ENCODE results near the gene C1QTNF6.

Gene C1QTNF6

DNA sequence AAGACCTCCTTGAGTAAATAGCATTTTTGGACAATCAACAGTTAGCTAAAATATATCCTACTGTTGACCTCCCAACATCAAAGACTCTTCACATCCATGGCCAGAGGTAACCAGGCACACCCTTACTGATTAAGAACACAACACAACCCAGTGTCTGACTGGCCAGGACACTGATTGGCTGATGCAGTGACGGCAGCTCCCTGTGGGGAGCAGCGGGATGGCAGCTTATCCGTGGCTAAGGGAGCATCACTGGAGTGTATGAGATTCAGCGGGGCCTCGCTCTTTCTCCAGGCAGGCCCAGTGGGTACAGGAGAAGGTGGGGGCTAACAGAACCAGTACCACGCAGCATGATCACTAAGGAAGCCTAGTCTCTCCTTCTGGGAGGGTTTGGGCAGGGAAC lies 28.0 kb downstream of the C1QTNF6 start:
- DNase-seq, result no peak

DNA sequence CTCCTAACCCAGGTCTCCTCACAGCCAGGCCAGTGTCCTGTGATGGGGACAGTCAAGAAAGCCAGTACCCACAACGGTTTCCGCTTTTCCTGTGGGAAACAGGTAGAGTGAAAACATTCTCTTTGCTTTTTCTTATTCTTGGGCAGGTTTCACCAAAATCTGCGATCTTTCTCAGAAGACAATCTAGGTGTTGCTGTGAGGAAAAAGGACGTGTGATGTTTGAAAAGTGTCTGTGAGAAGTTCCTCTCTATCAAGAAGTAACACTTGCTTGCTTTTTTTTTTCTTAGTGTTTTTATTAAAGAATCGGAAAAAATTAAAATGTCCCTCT lies 29.1 kb downstream of the C1QTNF6 start:
- no peak for DNase-seq

GRCh38 chr22:37157516-37158285 lies 30.3 kb downstream of the C1QTNF6 start:
- DNase-seq, result no peak

GRCh38 chr22:37156686-37157435 lies 31.2 kb downstream of the C1QTNF6 start:
- DNase-seq, result no peak

GRCh38 chr22:37155971-37156370 lies 32.1 kb downstream of the C1QTNF6 start:
- no peak for DNase-seq

DNA sequence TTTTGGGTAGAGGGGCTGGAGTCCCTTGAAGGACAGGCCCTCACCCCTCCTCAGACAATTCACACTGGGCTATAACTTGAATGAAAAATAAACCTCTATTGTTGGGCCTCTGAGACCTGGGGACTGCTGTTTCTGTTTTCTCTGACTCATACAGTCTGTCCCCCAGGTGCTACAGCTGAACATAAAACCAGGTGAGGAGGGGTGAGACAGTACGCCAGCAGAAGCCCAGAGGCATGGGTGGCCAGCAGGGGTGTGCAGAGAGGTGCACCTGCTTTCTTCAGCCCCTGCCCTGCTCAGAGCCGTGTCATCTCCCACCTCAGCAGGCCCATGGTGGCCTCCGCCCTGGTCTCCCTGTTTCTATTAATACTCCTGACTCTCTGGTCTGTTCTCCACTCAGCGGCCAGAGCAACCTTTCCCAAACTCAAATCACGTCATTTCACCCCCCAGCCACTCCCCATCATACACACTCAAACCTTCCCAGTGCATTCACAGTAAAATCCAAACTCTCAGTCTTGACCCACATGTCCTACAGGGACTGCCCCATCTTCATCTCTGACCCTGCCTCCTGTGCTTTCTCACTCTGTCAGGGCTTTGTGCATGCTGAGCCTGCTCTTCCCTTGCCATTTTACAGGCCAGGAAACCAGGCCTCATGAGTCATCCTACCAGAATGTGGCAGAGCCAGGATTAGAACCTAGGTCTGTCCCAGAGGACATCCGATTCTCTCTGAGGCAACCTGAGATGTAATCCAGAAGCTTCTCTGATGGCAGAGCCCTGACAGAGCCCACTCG lies 32.9 kb downstream of the C1QTNF6 start:
- DNase-seq, result no peak

- no peak for DNase-seq
These were observed 34.1 kb downstream of the C1QTNF6 start for GRCh38 chr22:37153901-37154300.

DNA sequence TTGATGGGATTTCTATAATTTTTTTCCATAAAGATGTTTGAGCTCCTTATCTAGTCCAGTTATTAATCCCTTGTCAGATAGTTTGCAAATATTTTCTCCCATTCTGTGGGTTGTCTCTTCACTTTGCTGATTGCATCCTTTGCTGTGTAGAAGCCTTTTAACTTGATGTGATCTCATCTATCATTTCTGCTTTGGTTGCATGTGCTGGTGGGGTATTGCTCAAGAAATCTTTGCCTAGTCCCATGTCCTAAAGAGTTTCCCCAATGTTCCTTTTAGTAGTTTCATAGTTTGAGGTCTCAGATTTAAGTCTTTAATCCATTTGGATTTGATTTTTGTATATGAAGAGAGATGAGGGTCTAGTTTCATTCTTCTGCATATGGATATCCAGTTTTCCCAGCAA lies 36.6 kb downstream of the C1QTNF6 start:
- peak; percentile 40 to 67 for DNase-seq

DNA sequence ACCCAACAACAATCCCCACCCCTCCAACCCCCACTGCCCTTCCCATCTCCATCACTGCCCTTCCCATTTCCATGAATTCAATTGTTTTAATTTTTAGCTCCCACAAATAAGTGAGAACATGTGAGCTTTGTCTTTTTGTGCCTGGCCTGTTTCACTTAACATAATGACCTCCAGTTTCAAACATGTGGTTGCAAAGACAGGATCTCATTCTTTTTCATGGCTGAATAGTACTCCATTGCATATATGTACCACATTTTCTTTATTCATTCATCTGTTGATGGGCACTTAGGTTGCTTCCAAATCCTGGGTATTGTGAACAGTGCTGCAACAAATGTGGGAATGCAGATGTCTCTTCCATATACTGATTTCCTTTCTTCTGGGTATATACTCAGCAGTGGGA lies 37.3 kb downstream of the C1QTNF6 start:
- DNase-seq, result no peak

DNA sequence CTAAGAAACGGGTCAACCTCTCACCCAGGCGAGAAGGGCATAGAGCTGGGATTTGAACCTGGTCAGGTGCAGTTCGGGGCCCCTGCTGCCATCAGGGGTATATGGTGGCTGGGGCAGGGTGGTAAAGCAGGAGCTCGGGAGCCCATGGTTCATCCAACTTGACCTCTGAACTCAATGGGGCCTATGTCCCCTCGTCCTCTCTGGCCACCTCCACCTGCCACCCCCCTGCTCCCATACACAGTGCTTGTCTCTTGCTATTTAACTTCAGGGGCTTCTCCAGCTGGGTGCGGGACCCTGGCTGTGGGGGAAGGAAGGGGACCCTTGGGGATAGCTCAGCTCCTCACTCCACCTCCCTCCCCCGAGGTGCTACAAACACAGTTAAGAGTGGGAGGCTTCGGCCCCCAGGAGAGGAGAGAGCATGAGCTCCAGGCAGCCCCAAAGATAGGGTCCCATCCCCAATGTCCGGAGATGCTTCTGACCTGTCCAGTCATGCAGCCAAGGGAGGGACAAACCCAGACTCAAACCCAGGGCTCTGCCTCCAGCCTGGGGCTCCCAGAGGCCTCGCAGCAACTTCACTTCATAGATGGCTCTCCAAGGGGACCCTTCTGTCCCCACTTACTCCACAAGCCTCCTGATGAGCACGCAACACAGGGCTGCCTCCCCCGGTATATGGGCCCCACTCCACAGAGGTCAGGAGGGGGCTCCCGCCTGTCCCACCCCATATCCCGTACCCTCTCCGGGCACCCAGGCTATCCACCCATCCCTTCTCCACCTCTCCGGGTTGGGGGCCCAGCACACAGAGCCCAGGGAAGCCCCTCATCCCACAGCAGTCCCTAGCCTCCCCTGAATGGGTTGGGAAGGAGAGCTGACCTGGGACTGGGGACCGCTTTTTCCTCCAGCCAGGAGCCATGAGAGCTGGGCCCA lies 39.0 kb downstream of the C1QTNF6 start:
- DNase-seq, result no peak

DNA sequence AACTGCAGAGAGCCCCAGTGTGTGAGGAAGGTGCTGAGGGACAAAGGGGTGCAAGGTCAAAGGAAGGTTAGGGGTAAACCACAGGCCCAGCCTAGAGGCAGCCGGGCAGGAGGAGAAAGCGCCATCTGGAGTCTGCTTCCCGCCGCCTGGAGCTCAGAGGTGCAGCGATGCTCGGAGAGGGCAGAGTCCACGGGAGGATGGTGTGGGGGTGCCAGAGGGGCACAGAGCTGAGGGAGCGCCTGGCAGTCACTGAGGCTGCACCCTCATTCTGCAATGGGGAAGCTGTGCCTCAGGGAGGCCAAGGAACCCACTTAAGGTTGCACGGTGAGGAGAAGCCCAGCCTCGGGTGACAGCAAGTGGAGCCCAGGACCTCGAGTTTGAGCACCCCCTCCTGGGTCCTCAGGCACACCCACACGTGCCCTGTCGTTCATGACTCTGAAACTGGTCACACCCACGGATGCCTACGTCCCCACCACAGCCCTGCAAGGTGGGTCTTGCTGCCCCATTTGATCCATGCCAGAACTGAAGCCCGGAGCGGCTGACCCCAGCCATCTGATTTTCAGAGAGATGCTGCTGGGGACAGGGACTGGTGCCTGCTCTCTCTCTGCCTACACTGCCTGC lies 39.9 kb downstream of the C1QTNF6 start:
- no peak for DNase-seq

DNA sequence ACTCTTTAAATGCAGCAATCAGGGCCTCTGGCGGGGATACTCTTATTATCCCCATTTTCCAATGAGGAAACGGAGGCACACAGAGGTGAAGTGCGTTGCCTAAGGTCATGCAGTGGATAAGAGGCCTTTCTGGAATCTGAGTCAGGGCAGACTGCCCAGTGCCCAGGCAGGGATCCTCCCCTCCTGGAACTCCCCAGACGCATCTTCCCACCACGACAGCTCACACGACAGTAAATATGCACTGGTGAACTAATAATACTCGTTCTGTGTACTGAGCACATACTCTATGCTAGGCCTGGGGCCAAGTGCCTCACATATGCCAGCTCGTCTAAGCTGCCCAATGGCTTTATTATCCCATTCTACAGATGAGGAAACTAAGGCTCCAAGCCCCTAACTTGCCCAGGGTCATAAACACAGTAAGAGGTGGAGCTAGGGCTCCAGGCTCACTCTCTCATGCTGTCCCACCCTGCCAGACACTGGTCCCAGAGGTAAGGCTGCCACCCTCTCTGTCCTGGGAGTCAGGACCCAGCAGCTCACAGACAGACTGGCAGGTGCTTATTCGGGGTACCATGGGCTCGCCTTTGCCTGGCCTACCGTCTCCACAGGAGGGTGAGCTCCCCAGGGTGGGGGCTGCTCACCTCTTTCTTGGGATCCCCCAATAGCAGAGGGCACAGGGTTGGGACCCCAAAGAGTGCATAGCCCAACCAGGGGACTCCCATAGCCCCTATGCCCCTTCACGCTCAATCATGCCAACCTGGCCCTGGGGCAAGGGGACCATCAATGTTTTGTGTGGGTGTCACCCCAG lies 40.7 kb downstream of the C1QTNF6 start:
- DNase-seq, result no peak

DNA sequence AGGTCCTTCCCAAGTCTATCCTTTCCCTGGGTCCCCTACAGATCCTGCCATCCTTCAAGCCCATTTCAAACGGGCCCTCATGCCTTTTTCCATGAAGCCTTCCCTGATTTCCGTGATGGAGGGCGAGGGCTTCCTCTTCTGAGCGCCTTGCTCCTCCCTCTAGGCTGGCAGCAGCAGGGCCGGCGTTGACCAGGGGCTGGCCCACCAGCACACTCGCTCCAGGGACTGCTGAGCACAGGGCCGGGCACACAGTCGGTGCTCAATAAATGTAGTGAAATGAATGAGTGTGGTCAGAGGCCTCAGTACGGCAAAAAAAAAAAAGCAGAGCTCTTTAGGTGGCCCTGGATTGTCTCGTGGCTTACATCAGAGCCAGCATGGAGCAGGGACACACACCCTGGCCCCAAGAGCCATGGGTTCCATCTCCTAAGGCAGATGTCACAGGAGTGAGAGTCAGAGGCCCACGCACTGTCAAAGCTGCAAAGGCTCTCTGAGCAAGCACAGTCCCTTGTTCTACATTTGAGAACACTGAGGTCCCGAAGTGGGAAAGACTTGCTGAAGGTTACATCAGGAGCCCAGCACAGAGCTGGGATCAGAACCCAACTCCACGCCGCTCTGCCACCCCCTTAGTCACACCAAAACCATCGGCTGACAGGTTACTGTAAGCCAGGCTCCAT lies 41.4 kb downstream of the C1QTNF6 start:
- DNase-seq, result no peak

DNA sequence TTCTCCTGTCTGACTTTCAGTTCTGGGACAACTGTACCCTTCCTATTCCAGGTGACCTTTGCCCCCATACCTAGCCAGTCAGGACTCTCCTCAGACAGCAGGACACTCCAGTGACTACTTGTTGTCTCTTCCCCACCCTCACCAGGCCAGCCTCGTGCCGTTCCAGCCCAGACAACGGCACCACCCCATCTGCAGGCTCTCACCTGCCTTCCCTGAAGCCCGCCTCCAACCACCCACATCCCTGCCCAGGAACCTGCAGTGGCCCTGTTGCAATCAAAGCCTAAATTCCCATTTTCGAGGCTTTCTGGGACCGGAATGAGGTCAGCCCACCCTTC lies 42.0 kb downstream of the C1QTNF6 start:
- DNase-seq, result no peak

- no peak for DNase-seq
These were observed 42.6 kb downstream of the C1QTNF6 start for GRCh38 chr22:37145180-37146050.

DNA sequence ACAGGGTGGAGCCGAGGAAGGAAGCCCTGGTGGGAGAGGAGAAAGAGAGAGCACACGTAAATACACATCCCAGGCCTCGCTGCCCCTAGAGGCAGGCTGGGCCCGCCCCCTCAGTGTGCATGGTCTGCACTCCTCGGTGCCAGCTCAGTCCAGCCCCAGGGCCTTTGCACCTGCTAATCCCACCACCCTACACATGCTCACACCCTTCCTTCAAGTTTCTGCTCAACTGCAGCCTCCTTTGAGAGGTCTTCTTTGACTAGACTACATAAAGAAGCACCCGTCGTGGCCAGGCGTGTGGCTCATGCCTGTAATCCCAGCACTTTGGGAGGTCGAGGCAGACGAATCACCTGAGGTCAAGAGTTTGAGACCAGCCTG lies 43.9 kb downstream of the C1QTNF6 start:
- no peak for DNase-seq

DNA sequence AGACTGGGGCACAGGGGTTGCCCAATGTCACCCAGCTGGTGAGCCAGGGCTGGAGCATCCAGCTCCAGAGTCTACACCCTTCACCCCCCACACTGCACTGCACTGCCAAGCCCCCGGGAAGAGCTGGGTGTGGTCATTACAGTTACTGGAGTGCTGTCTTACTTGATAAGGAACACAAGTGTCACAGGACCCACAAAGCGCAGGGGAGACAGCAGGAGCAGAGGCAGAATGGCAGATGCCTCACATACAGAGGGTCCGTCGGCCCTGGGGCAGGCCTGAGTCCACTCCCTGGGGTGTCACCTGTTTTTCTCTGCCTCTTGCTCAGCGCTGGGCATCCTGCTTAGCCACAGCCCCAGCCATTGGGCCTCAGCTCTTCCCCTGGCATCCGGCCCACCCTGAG lies 46.1 kb downstream of the C1QTNF6 start:
- DNase-seq, result no peak

- no peak for DNase-seq
These were observed 46.6 kb downstream of the C1QTNF6 start for GRCh38 chr22:37141476-37141875.

DNA sequence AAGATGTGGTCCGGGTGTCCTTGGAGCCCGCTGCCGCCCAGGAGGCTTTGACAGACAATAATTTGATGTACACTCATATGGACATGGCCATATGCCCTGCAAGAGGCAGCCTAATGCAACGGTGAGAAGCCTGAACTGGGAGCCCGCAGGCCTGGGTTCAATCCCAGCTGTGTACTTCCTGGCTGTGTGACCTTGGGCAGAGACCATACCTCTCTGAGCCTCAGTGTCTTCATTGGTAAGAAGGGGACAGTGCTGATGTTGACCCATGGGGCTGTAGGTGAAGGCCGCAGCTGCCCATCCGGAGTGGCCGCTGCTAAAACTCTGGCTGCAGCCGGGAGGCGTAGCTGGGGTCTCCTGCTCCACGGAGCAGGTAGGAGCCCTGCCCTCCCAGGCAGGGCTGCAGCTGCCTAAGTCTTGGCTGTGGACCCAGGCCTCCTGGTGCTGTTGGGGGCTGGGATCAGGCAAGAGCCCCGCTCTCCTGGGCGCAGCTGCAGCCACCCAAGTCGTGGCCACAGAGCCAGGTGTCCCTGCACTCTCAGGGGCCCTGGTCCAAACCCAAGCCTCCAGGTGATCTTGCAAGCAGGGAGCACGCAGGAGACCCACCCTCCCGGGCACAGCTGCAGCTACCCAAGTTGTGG lies 47.2 kb downstream of the C1QTNF6 start:
- DNase-seq, result no peak
